Measurements from ENCODE around the gene LBHD2. TPM values are rescaled to one million over a fixed set of nuclear protein-coding genes. Genes with fewer than 3 reads are reported as not detected.
A peak's percentile ranks its signal among the peaks of the same experiment; 100 is the strongest.

LBHD2 gene
- total RNA-seq, 1 donor from 2014 or later, result not detected

GRCh38 chr14:103132381-103133209, 48.6 kb downstream of the LBHD2 start:
- no peak for DNase-seq

GRCh38 chr14:103133210-103134140, 49.5 kb downstream of the LBHD2 start:
- no peak for DNase-seq

- no peak for DNase-seq
Observed at GRCh38 chr14:103134405-103134804, 50.4 kb downstream of the LBHD2 start.

- DNase-seq, result no peak
Observed at GRCh38 chr14:103134919-103135318, 50.9 kb downstream of the LBHD2 start.

GRCh38 chr14:103135333-103136260, 51.6 kb downstream of the LBHD2 start:
- no peak for DNase-seq

GRCh38 chr14:103136388-103137271, 52.6 kb downstream of the LBHD2 start:
- DNase-seq, result peak; percentile 51

GRCh38 chr14:103137689-103138300, 53.8 kb downstream of the LBHD2 start:
- peak; percentile 49 for DNase-seq

- no peak for DNase-seq
Observed at GRCh38 chr14:103138301-103139131, 54.5 kb downstream of the LBHD2 start.

- no peak for DNase-seq
Observed at GRCh38 chr14:103139132-103140025, 55.4 kb downstream of the LBHD2 start.

Other genes starting within 250 kb of the LBHD2 start
- 2.1 TPM for gene AMN, start 161.5 kb upstream of the LBHD2 start, total RNA-seq
- gene CDC42BPB, start 26.7 kb upstream of the LBHD2 start, total RNA-seq, result 83.1 TPM
- 6.3 TPM for gene EXOC3L4, start 10.5 kb downstream of the LBHD2 start, total RNA-seq
- 73.4 TPM for gene TNFAIP2, start 39.3 kb downstream of the LBHD2 start, total RNA-seq